ENCODE measurements around the gene CMC2.

Gene CMC2

DNA sequence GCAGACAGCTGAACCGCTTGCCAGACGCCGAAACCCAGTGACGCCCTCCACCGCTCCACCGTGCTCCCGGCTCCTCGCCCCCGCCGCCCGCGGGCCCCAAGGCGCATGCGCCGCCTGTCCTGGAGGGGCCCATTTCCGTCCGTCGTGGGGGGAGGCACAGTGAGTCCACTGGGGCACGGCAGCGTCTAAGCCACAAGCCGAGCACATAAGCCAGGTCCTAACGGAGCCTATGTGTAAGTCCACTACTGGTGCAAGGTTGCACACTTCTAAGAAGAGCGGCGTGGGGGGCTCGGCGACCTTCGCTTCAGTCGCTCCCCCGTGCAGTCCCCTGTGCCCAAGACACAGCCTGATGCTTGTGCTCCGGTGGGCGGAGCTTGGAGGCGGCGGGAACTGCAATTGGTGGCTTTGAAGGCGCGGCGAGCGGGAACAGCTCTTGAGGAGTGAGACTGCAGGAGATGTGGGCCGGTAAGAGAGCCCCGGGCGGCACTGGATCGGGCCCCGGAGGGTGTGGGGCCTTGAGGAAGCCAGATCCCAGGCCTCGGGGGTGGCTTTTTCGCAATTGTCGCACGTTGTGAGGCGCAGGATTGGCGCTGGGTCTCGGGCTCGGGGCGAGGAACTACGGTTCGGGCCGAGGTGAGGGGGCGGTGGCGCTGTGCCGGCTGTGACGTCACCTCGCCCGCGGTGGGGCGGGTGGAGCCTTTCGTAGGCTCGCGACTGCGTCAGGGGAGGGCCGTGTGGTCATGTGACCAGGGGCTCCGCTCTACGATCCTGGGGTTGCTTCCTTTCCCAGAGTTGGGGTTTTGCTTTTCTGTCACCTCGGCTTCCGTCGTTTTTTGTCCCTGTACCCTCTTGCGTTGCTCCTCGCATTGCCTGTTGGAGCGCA is at the start of gene CMC2, which contains the start of gene CENPN:
Gene CMC2 (minus strand): TSS at position 73 of the 883 bp plus-strand sequence. CDS start 9,491 bp downstream, outside the sequence.
Gene CENPN (plus strand): TSS at position 402 of the 883 bp plus-strand sequence. CDS start 4,726 bp downstream, outside the sequence.
- peak; percentile 93 to 100 (median 98) for DNase-seq

DNA sequence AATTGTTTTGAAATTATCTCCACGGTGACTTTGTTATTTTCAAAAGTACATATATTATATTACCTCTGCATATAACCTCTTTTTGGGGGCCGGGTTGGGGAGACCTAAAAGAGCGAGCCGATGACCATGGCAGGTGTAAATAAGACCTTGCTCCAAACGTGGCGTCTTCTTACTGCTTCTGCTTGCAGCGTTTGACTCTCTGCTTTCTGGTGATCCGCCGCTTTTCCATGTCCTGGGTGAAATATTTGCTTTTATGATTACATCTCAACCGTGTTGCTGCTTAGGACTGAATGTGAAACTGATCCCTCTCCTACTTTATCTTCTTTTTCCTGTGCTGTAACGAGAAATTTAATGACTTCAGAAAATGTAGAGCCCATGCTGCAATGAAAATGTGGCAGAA is 47.1 kb upstream of the CMC2 start:
- no peak for DNase-seq

DNA sequence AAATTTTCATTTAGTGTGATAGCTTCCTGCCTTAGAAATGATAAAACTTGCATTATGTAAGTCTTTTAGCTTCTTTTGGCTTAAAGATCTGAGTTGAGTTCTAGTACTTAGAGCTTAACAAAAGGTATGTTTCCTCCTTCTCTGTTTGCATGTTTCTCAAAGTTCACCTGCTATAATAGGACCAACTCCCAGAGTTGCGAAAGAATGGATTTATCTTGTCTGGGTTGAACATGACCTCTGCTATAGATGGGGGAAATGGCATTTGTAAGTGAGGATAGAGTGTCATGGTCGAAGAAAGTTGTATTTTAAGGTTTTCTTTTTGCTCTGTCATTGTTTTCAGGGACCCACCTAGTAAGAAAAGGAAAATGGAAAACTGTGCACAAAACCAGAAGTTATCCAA is 36.1 kb upstream of the CMC2 start:
- DNase-seq, result no peak

DNA sequence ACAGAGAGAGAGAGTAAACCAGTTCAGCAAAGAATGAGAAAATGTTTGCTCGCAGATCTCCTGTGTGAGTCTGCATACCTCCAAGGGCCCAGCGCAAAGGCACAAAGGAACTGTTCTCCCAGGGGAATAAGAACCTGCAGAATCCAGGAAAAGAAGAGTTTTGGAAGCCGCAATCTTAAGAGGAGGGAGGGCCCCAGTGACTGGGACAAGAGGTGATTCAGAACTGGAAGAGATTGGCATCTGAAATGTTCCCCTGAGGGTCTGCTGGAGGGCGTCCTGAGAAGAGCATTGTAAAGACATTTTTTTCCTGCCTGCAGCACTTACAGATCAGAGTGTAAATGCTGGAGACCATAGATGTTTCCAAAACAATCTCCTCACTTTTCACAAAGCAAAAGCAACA is 35.0 kb upstream of the CMC2 start:
- no peak for DNase-seq

DNA sequence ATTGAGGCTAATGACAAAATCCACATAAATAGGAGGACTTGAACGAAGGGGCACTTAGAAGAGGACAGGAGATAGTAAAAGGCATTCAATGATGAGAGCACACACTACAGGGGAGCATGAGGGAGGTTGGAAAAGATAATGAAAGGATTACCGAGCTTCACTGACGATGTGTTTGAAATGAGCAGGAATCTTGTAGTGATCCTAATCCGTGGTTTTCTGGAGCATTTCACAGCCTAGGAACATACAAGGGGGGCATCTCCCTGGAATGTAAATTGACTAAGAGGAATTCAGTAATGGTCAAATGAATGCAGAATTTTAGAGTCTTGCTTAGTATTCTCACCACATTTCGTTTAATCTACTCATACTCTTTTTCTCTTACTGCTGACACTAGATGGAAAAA is 34.2 kb upstream of the CMC2 start:
- no peak for DNase-seq

DNA sequence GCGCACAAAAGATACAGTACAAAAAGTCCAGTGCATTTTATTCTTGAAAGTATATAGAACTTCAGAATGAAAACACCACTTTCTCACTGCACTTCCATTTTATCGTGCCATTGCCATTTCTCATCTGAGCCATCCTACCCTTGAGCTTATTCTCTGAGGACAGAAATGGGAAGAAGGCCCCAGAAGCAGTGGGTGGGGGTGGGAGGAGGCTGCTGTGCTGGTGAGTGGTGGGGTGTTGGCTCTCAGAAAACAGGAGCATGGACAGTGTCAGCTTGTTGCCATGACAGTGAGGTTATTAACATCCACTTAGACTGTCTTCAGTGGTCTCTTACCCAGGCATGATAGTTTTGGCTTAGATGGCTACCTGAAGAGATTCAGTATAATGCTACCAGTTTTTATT is 33.4 kb upstream of the CMC2 start:
- DNase-seq, result no peak

DNA sequence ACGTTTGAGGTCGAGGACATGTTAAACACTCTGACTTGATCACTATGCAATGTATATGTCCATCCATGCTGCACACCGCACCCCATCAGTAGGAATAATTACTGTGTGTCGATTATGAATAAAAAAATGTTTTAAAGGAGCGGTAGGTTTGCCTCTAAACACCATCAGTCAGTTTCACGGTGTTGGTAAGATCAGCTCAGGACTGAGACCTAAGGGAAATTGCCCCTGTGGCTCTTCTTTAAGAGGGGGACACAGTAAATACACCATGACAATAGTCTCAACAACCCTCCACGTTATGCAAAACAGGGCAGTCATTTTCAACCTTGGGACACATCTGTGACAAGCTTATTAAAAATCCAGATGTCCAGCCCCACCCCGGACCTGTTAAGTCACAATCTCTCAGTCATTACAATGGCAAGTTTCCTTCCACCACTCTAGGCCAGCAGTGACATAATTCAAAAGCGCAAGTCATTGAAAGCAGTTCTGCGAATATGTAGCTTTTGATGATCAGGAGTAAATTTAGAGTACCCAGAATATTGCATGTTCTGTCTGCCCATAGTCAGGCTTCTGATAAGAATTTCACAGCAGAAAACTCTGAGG is 30.2 kb upstream of the CMC2 start:
- no peak for DNase-seq

DNA sequence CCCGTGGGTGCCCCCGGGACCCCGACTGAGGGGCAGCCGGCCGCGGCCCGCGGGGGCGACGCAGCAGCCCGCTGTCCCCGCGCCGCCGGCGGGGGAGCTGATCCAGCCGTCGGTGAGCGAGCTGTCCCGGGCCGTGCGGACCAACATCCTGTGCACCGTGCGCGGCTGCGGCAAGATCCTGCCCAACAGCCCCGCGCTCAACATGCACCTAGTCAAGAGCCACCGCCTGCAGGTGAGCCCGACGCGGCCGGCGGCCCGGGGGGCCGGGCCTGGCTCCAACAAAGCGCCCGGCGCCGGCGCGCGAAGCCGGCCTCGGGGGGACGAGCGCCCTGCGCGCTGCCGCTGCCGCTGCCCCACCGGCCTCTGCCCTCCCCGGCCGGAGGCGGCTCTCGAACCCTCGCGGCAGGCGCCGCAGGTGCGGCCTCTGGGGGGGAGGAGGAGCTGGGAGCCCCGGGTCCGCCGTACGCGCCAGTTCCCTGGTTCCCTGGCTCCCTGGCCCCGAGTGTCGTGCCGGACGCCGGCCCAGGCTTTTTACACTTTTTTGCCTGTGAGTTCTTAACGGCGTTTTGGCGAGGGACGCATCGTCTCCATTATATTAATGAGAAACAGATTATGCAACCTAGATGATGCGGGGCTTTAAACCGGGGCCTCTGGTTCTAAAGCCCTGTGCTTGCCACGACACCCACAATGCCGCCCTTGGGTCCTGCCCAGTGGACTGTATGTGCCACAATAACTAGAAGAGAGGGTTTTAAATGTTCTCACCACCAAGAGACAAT is 29.5 kb upstream of the CMC2 start:
- DNase-seq, result peak in 26 of 56 donors; percentile 3 to 54 (median 34)

DNA sequence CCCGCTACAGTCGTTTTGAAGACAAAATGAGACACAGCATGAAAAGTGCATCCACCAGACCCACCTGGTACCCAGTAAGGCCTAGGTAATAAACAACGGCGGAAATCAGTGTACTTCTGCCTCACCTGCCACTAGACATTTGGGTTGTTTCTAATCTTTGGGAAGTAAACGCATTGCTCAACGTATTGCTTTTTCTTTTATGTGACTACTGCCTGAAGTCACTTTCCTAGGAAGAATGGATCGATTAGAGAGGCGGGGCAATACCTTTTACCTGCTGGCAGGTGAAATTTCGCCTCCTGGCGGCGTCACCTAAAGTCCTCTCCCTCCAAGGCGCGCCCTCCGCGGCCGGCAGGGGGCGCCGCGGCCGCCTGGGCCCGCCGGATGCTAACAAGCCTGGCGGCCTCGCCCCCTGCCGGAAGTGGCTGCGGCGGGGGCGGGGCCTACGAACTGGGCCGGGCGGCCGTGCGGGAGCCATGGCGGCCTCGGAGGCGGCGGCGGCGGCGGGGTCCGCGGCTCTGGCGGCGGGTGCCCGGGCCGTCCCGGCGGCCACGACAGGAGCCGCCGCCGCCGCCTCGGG is 28.8 kb upstream of the CMC2 start, which contains the start of gene ATMIN:
Gene ATMIN (plus strand): TSS at position 445 of the 577 bp plus-strand sequence. CDS start 29 bp downstream, at position 474.
- peak in 51 of 56 donors; percentile 11 to 84 (median 55) for DNase-seq

DNA sequence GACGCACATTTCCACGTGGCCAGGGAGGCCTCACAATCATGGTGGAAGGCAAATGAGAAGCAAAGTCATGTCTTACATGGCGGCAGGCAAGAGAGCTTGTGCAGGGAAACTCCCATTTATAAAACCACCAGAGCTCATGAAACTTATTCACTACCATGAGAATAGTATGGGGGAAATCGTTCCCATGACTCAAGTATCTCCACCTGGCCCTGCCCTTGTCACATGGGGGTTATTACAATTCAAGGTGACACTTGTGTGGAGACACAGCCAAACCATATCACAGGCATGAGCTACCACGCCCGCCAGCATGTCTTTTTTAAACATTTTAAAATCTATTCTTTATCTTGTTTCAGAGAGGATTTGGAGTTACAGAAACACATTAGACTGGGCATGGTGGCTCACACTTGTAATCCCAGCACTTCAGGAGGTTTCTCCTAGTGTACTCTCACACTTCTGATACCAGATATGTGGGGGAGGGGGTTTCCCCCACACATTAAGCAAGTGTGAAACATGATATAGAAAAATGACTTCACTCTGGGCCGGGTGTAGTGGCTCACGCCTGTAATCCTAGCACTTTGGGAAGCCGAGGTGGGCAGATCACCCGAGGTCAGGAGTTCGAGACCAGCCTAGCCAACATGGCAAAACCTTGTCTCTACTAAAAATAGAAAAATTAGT is 23.4 kb upstream of the CMC2 start:
- DNase-seq, result no peak

DNA sequence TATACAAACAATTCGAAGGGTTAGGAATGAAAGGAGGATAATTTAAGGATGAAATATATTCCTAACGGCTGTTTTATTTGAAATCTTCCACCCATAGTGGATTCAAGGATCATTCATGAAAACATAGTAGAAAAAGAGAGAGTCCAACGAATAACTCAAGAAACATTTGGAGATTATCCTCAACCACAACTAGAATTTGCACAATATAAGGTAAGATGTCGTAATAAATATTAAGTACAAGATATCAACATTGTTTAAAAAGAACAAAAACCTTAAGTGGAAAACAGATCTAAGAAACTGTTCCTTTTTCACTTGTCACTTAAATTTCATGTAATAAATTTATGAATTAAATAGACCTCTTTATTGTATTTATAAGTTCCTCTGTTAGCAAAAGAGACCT is 19.7 kb upstream of the CMC2 start:
- DNase-seq, result no peak

DNA sequence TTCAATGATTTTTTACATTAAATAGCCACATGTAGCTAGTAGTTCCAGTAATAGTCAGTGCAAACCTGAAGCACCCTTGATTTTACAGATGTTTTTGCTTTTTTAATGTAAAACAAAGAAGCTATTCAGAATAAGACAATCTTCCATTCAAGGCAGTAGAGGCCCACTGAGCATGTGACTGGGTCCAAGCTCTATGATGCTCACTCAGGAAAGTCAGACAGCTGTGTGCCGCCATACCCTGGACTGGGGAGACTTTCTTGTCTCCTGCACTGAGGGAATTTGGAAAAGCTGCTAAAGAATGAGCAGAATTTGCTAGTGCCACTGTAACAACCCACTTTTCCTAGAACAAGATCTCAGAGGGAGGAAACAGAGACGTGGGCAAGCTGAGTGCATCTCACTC is 11.8 kb upstream of the CMC2 start:
- DNase-seq, result peak in 42 of 56 donors; percentile 8 to 83 (median 44)

DNA sequence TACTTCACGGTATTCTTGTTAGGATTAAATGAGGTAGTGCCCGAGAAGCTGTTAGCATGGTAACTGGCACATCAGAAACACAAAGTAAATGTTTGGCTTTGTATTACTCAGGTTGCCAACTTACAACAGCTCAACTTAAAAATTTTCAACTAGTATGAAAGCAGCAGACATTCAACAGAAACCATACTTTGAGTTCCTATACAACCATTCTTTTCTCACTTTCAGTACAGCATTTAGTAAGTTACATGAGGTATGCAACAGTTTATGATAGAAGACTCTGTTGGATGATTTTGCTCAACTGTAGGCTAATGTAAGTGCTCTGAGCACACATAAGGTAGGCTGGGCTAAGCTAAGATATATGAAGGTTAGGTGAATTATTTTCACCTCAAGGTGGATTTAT is 8.0 kb upstream of the CMC2 start:
- no peak for DNase-seq

DNA sequence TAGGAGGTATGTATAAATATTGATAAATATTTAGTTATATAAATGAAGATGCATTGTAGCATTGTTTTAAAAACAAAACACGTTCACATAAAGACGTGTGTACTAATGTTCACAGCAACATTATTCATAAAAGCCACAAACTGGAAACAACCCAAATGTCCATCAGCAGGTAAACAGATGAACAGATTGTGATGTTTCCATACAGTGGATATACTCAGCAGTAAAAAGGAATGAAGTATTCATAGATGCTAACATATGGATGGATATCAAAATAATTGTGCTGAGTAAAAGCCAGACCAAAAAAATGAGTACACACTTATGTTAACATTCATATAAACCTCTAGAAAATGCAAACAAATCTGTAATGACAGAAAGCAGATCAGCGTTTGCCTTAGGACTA is 6.3 kb upstream of the CMC2 start:
- DNase-seq, result no peak

DNA sequence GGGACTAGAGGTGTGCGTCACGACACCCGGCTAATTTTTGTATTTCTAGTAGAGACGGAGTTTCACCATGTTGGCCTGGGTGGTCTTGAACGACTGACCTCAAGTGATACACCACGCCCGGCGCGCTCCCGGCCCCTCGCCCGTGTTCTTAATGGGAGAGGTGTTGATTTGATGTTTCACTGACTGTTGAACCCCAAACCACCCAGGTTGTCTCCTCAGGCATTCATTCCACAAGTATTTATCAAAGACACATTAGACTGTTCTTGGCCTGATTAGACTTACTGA is 1.8 kb upstream of the CMC2 start:
- no peak for DNase-seq

DNA sequence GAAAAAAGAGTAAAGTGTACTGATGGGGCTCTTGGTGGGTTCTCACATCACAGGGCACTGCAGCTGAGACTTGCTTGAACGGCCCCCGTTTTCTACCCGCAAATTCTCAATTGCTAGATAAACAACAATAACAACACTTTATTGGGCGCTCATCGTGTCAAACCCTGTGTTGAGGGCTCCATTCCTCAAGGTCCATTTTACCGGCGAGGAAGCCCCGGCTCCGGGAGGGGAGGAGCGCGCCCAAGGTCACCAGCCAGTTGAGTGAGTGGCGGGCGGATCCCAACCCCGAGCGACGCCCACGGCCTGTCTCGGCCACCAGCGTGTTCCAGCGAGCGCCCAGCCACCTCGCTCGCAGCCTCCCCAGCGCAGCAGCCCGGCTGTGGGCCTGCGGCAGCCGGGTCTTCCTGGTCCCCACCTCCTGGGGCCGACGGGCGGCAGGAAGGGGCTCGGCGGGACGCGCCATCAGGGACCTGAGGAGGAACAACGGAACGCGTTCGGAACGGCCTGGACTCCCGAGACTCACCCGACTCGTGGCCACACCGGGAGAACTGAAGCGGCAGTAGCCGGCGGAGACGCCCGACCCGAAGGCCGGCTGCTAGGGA is 373 bp downstream of the CMC2 start:
- peak in 27 of 56 donors; percentile 41 to 81 (median 60) for DNase-seq

DNA sequence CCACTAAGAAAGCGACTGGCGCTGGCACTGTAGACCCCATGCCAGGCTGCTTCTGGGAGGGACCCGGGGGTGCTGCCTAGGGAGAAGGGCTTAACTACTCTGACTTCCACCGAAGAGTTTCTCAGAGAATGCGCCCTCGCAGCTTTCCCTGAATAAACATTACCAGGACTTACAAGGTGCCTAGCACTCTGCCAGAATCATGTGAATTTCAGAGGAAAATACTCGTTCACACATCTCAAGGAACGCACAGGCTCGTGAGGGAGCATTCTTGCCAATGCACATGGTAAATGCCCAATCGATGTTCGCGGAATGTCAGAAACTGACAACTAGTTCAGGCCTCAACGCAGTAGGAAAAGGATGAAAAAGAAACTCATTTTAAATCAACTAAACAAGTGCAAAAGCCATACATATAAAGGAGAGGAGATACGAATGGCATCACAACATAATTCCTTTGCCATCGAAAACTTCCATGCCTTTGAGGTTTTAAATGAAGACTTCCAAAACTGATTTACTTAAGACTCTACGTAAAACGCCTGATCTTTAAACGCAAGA is 999 bp downstream of the CMC2 start:
- peak in 1 of 56 donors; percentile 3 for DNase-seq

DNA sequence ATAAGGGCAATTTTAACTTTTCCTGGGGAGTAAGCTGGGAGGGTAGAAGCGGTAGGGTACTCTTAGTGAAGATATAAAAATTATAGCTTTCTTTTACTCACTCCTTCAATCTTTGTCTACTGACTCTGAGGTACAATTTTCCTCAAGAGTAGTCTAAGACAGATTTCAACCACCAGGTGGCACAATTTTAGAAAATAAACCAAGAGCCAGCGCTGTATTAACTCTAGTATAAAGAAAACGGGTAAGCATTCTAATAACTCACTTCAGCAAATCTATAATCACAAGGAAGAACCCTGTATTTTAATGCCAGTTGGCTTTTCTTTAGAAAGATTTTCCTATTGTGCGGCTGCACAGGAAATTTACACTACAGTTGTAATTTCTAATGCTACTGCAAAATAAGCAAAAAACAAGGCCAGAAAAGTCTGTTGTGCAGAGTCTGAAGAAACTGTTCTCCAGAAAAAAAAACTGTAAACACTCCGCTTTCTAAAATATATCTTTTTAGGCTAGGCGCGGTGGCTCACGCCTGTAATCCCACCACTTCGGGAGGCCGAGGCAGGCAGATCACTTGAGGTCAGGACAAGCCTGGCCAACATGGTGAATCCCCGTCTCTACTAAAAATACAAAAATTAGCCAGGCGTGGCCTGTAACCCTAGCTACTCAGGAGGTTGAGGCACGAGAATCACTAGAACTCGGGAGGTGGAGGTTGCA is 1.9 kb downstream of the CMC2 start:
- peak in 5 of 56 donors; percentile 11 to 84 (median 17) for DNase-seq

All from amygdala (tissue), 56 donors.